ENCODE measurements around the gene KCNQ1. TPM values are rescaled to one million over a fixed set of nuclear protein-coding genes. Genes with fewer than 3 reads are reported as not detected.
A peak's percentile ranks its signal among the peaks of the same experiment; 100 is the strongest.

The KCNQ1 gene
- total and polyA plus RNA-seq, 2 of the 13 experiments (the other 11 are each of a cell fraction or from before 2014, with no cell fraction given) = 0.02 to 0.08 TPM

DNA sequence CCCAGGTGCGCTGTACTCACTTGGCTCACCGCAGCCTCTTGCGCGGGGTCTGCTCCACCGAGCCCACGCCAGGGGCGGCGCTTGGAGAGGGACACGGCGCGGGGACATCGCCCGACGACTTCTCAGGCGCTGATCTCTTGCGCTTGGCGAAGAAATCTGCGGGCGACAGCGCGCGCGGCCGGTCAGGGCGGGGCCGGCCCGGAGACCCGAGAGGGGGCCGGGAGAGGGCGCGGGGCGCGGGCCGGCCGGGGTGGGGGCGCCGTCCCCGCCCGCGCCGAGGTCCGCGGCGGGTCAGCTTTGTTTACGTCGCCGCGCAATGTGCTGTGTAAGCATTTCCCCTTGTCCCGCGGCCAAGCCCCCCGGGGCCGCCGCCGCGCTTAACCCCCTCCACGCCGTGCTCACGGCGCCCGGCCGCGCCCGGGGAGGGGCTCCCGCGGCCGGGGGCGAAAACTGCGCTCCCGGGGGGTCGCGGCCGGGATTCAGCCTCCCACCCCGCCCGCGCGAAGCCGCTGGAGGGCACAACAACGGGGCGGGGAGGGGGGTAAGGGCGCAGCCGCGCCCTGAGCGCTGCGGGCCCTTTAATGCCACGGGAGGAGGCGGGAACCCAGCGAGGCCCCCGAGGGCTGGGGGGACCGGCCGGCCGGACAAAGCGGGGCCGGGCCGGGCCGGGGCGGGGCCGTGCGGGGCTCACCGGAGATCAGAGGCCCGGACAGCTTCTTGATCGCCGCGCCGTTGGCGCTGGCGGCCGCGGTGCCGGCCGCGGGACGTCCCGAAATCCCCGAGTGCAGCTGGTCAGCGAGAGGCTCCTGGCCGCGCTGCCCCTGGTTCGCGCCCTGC is 439.4 kb downstream of the KCNQ1 start:
- ATAC-seq = no peak

DNA sequence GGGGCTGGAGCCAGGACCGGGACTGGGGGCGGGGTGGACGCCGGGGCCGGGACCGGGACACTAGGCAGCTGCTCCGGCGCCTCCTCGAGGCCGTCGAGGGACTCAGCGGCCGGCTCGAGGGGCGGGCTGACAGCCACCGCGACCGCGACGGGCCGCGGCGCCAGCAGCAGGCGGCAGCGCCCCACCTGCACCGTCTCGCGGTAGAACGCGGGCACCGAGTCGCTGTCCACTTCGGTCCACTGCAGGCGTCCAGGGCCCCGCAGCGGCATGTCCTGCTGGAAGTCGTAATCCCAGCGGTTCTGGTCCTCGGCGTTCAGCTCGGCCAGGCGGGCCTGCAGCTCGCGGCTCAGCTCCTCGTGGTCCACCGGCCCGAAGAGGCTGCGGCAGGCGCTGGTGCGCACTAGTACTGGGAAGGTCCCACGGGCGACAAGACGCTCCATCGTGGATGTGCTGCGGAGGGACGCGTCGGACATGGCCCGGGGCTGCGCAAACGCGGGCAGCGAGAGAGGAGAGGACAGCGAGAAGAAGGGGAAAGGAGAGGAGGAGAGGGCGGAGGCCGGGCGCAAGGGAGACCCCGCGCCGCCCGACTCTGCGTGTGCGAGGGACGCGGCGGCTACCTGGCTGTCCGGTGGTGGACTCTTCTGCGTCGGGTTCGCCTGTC is 440.3 kb downstream of the KCNQ1 start:
- WGBS (ENCODE audit: low lambda C conversion rate) = 94% methylated on average over 49 of the region's 80 CpGs
- TF ChIP-seq POLR2G (IDR thresholded peaks at IDR 0.05; ENCODE audit: low read depth, low read length) = no peak
- no peak for TF ChIP-seq ZNF446 (CRISPR knock-in tag; IDR thresholded peaks at IDR 0.05)
- TF ChIP-seq RARA (CRISPR knock-in tag; IDR thresholded peaks at IDR 0.05) = no peak
- TF ChIP-seq ZNF512 (CRISPR knock-in tag; IDR thresholded peaks at IDR 0.05) = no peak
- TF ChIP-seq ZUFSP (CRISPR knock-in tag; IDR thresholded peaks at IDR 0.05; ENCODE audit: borderline replicate concordance) = no peak
- TF ChIP-seq NCOA5 (CRISPR knock-in tag; IDR thresholded peaks at IDR 0.05) = no peak
- no peak for TF ChIP-seq ZNF850 (CRISPR knock-in tag; conservative IDR thresholded peaks at IDR 0.05)
- TF ChIP-seq SNAPC2 (CRISPR knock-in tag; IDR thresholded peaks at IDR 0.05) = no peak

More for the DNA sequence above, 439.4 kb downstream of the KCNQ1 start:
- DNase-seq (ENCODE audit: low spot score) (no peak), FAIRE-seq (no peak)
- Histone ChIP-seq H3K36me3 (replicated peaks in 1 of 2; ENCODE audit: control insufficient read depth in 1 of 2, insufficient read depth in 2 of 2, low read length in 2 of 2) (no peaks in the 10 kb centered on the region), H3K9me3 (ENCODE audit: low read length) (no peaks in the 10 kb centered on the region), H3K4me1 (ENCODE audit: insufficient read depth, low read length) (peaks cover 11% of the 10 kb centered on the region), H3K9ac (ENCODE audit: insufficient read depth, low read depth, low read length) (no peak overlapping the region), H2AFZ (ENCODE audit: low read length) (no peak overlapping the region), H3K27ac (ENCODE audit: extremely low read length, insufficient read depth, low read length) (no peak overlapping the region), H3K79me2 (ENCODE audit: insufficient read depth, low read length) (no peaks in the 10 kb centered on the region), H4K20me1 (ENCODE audit: insufficient read depth, low read length) (no peaks in the 10 kb centered on the region), H3K27me3 (ENCODE audit: control insufficient read depth in 1 of 2, insufficient read depth in 2 of 2, low read length in 2 of 2) (peaks cover 4 to 40% of the 10 kb centered on the region in 2 experiments), H3K4me2 (ENCODE audit: low read depth, low read length) (no peak overlapping the region), H3K4me3 (replicated peaks in 1 of 3; ENCODE audit: insufficient read depth in 1 of 3, low read depth in 2 of 3, low read length in 3 of 3) (no peak overlapping the region)
- BruUV-seq (replicated peaks) = no TSS peak
- CTCF ChIA-PET (ENCODE audit: low intra/inter-chr PET ratio, low total read pairs) = no interaction called here
- in situ Hi-C loops (cut with HindIII; ENCODE audit: extremely low pct_ligation_motif_present, low pct_unique_long_range_greater_than_20kb) (no loop called here), intact Hi-C loops (cut with micrococcal nuclease; ENCODE audit: unreplicated experiment) (no loop called here)
- WGBS (ENCODE audit: low lambda C conversion rate) = 82% methylated on average over 82 of the region's 119 CpGs
- TF ChIP-seq MAFK (conservative IDR thresholded peaks at IDR 0.05 in 1 of 2, IDR thresholded peaks at IDR 0.05 in 1 of 2; ENCODE audit: low read length in 2 of 2) (peak in 1 of 2 experiments; percentile 39; a peak in 2 of 4 replicates), THAP11 (CRISPR knock-in tag; IDR thresholded peaks at IDR 0.05) (no peak), PLSCR1 (CRISPR knock-in tag; IDR thresholded peaks at IDR 0.05; ENCODE audit: borderline replicate concordance) (no peak), ZNF570 (CRISPR knock-in tag; IDR thresholded peaks at IDR 0.05; ENCODE audit: borderline replicate concordance) (no peak)
- POLR2A ChIA-PET = no interaction called here

More for the DNA sequence above, 440.3 kb downstream of the KCNQ1 start:
- Histone ChIP-seq H4K20me1 (ENCODE audit: insufficient read depth, low read length) (no peaks in the 10 kb centered on the region), H2AFZ (ENCODE audit: low read length) (no peak overlapping the region), H3K4me1 (ENCODE audit: insufficient read depth, low read length) (peaks cover 21% of the 10 kb centered on the region), H3K79me2 (ENCODE audit: insufficient read depth, low read length) (no peaks in the 10 kb centered on the region), H3K27me3 (ENCODE audit: control insufficient read depth in 1 of 2, insufficient read depth in 2 of 2, low read length in 2 of 2) (peaks cover 6 to 37% of the 10 kb centered on the region in 2 experiments; a peak in 4 of 5 replicates), H3K4me3 (replicated peaks in 1 of 3; ENCODE audit: insufficient read depth in 1 of 3, low read depth in 2 of 3, low read length in 3 of 3) (no peak overlapping the region), H3K27ac (ENCODE audit: extremely low read length, insufficient read depth, low read length) (no peak overlapping the region), H3K4me2 (ENCODE audit: low read depth, low read length) (no peak overlapping the region), H3K36me3 (replicated peaks in 1 of 2; ENCODE audit: control insufficient read depth in 1 of 2, insufficient read depth in 2 of 2, low read length in 2 of 2) (no peaks in the 10 kb centered on the region), H3K9me3 (ENCODE audit: low read length) (no peaks in the 10 kb centered on the region), H3K9ac (ENCODE audit: insufficient read depth, low read depth, low read length) (no peak overlapping the region)
- in situ Hi-C loops (cut with HindIII; ENCODE audit: extremely low pct_ligation_motif_present, low pct_unique_long_range_greater_than_20kb) (loop anchor here (5.0 kb wide), 1 partner anchor 353 kb away; no protein-coding TSS in a partner anchor), intact Hi-C loops (cut with micrococcal nuclease; ENCODE audit: unreplicated experiment) (loop anchor here (5.0 kb wide), 1 partner anchor 193 kb away; no protein-coding TSS in a partner anchor)
- CTCF ChIA-PET (ENCODE audit: low intra/inter-chr PET ratio, low total read pairs) = interaction anchor here (8.6 kb wide), 1 partner anchor 353 kb away, joined by 148 read pairs; no protein-coding TSS in a partner anchor
- POLR2A ChIA-PET = no interaction called here
- ATAC-seq = no peak
- no peak for DNase-seq (ENCODE audit: low spot score)
- FAIRE-seq = no peak
- no TSS peak for BruUV-seq (replicated peaks)

Measured in HepG2 (cell line).